Activated CD4-positive, alpha-beta T cell treated with anti-CD3 and anti-CD28 coated beads for 4 hours (primary cell): ENCODE data around the gene HIVEP2.

ENCODE experiments used
- DNase-seq, 2 donors: peaks; one replicate each; pipeline ENCODE4 v3.0.0-alpha.2; 2020

Gene HIVEP2

DNA sequence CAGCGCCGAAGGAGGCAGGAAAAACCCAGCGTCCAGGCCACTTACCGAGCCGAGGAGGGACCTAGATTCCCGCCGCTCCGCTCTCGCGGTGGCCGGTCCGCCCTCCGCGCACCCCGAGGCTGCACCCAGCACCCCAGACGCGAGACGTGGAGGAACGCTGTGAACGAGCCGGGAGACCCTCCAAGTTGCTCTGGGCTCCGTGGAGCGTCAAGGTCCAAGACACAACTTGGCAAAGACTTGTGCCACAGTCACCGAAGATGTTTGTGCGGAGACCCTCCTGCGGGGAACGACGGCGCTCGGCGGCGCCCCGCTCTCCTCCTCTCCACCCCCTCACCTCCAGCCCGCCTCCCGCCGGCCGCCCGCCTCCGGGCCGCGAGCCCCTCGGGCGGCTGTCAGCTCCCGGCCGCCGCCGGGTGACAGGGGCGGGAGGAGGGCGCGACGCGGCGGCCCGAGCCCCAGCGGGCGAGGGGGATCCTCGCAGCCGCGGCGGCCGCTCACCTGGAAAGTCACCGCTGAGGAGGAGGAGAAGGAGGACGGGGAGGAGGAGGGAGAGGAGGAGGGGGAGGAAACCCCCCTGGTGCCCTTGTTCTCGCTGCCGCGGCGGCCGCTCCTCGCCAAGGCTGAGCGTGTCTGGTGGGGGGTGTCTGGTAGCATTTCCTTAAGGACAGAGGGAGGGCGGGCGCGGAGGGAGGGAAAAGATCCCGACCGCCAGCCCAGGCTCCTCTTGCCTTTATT lies 637 bp upstream of the HIVEP2 start:
- peak; percentile 65 to 67 for DNase-seq

DNA sequence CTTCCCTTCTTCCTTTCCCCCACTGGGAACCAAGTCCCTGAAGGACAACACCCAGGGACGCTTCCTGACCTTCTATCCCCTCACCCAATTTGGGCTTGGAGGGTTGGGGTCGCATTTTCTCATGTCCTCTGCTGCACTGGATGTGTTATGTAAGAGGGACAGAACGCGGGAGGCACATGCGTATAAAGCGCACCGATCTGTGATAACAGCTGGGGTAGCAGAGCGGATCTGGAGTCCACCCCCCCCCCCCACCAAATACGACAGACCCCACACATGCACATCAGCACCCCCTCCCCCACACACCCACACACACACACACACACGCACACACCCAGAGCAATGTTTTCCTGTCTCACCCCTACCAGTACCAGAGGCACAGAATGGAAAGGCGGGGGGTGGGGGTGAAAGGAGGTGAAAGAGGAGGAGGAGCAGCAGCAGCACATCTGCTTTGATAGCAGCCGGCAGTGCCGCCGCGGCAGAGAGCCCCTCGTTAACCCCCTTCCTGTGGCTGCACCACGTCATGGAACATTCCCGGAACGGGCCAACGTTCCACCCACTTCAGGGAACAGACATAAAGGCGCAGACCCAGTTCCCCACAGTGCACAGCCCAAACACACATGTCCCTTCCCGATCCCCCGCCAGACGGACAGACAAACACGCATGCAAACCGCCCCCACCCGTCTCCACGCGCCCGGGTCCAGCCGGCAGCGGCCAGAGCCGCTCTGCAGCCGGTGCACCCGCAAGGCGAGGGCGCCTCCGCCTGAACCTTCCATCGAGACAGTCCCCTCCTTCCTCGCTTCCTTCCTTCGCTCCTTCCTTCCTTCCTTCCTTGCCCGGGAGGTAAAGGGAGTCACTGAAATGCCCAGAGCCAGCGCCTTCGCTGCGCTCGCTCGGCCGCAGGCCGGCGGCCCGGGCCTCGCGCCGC lies 590 bp downstream of the HIVEP2 start:
- DNase-seq, result peak; percentile 97

DNA sequence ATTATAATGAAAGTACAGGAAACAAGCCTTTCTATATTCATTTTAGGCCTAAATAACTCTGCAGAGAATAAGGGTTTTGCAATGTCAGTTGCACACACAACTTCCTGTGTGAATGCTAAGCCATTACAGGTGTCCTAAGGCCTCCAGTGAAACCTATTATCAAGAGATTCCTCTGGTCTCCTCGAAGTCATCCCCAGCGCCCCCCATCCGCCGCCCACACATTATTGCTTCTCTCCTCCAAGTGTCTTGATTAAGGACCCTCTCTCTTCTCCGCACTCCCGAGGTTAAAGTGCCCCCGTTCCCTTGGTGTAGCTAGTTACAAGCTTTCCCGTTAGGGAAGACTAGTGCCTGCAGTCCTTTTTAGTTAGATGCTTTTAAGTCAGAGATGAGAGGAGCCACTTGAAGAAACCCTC lies 1.3 kb downstream of the HIVEP2 start:
- DNase-seq, result peak; percentile 38 to 39

DNA sequence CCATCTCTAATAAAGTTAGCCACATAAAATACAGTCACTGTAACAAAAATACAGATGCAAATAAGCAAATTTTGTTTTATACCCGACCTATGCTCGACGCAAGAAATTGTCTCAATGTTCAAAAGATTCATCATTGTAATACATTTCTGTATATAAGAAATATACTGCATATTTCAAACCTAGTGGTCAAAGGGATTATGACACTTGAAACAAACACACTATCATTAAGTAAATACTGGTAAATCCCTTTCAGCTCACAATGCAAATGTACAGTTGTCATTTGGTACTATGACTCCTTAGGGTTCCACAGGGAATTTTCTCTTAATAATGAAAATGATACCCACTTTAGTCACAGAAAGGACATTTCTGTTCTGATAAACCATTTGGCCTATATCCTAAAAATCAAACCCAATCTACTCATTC lies 2.2 kb downstream of the HIVEP2 start:
- DNase-seq, result no peak

DNA sequence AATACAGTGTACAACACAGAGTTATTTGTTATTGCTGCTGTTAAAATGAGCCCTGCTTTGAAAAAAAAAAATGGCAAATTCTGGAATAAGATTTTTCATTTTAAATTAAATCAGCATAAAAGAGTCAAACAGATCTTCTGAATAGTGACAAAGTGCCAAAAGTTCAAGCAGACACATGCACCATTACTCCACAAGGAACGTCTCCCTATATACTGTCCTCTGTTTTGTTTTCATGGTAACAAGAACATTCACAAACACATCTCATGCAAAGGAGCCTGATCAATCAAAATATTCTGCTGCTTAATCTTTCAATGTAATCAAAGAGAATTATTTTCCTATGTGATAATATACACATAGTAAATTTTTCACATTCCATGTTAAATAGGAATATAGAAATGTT lies 2.7 kb downstream of the HIVEP2 start:
- no peak for DNase-seq

DNA sequence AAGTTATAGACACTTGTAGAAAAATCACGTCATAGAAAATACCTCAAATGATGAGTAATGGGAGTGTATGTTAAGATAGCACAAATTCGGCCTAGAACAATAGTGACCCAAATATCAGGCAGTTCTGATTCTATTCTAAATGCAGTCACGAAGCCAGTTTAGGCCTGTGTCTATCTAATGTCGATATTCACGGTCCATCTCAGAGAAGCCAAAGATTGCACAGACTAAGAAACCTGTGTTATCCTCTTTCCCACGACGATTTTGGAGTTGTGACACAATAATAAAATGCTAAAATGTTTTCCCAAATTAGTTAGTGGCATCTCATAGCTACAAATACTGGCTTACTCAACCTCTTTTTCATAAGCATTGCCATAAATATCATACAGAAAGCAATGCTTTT lies 4.0 kb downstream of the HIVEP2 start:
- DNase-seq, result no peak

DNA sequence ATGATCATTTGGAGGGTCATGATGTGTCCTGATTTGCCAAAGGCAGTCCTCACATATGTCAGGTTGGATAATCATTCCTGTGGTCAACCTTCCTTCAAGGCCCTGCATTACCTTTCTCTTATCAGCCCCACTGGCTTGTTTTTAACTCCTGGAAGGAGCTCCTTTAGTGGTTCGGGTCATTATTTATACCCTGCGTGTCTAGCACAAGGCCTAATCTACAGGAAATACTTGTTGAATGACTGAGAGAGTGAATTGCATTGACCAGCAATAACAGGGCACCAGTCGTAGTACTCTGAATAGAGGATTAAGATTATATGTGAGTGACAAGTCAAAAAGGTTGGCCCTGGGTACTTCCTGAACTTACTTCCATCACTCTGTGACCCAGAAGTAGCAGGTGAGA lies 4.5 kb downstream of the HIVEP2 start:
- DNase-seq, result no peak

DNA sequence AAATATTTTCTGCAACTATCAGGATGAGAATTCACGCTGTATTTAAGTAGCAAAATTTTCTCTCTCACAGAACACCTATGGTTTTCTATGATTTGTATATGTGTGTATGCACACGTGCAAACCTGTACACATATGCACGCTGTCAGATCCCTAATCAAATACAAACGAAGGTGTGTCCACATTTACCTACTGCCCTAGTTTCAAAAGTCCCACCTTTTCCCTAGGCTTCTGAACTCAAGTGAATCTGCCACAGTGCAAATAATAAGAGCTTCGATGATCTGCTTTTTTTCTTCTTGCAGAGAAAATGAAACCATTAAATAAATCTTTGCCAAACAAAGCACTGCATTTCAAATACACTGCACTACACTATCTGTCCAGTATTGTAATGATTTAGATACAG lies 6.5 kb downstream of the HIVEP2 start:
- no peak for DNase-seq

DNA sequence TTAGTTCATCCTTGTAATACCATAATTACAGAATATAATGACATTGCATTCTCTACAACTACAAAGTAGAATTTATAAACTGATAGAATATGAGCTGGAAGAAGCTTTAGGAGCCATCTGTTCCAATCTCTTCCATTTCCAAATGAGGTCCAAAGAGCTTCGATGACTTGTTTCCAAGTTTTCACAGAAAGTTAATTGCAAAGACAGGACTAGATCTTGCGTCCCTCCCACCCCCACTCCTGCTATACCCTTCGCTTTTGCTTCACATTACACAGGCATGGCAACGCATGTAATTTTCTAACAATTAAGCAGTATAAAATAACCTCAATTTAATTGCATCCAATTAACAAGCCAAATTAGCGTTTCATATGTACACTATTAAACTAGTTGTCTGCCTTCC lies 7.0 kb downstream of the HIVEP2 start:
- DNase-seq, result no peak

DNA sequence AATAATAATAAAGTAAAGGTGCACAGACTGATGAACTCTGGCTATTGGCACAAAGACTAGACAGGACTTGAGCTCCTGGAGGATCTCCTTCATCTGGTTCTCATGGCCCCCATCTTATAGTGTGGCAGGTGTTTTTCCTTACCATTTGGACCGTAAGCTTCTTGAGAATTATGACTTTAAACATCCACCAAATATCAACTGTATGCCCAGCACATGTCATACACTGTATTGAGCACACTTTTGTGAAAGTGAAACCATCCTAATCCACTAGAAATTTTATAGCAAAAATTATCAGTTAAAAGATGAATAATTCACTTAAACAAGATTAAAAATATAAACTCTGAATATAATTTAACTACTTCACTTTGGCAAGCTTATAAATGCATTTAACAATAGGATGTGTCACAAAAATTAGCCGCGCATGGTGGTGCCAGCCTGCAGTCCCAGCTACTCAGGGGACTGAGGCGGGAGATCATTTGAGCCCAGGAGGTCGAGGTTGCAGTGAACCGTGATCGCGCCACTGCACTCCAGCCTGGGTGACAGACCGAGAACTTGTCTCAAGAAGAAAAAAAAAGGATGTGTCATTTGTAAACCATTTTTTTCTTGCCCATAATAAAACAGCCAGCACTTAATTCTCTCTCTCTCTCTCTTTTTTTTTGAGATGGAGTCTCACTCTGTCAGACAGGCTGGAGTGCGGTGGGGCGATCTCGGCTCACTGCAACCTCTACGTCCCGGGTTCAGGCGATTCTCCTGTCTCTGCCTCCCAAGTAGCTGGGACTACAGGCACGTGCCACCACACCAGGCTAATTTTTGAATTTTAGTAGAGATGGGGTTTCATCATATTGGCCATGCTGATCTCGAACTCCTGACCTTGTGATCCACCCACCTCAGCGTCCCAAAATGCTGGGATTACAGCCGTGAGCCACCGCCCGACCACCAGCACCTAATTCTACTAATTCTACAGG lies 9.1 kb downstream of the HIVEP2 start:
- DNase-seq, result no peak

DNA sequence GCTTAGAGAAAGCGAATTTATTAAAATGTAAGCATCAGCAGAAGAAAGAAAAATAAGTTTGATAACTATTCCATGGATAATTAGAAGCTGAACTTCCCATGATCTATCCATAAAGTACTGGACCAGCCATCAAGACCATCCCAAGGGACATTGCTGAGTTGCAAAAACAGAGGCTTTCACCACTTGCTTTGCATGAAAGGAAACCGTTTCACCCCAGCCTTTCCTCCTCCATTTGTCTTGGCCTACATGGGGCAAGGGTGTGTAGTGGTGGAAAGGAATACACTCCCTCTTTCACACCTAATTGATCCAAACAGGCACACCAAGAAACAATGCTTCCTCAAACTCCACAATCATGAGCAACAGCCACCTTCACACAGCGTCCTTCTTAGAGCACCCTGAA lies 10.4 kb downstream of the HIVEP2 start:
- no peak for DNase-seq

DNA sequence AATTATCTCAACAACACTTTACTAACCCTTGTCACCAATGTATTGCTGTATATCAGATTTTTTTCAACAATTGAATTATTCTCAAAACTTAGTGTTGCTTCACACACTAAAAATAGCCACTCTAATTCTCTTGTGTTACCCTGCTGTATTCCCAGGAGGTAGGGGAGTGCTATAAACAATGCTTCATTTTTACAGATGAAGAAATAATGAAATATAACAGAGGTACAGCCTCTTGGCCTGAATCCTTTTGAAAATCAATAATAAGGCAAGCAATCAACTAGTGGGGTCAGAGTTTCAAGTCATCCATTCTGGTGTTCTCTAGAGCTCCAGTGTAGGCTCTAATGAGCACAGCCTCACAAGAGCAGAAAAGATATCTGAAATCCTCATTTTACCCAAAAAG lies 10.9 kb downstream of the HIVEP2 start:
- no peak for DNase-seq

DNA sequence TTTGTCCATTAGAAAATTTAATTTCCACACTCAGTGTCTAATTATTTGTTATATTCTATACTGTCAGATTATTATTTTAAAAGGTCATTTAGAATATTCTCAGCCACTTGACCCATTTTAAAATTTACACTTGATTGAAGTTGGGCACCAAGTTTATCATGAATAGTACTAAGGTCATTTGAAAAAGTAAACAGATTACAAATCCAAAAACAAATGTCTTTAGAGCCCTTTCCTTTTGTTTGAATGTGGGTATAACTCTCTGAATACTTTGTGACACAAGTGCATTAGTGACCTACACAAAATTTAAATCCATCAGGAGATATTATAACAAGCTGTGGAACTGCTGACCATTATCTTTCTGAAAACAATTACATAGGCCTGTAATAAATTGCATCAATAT lies 11.3 kb downstream of the HIVEP2 start:
- DNase-seq, result no peak

DNA sequence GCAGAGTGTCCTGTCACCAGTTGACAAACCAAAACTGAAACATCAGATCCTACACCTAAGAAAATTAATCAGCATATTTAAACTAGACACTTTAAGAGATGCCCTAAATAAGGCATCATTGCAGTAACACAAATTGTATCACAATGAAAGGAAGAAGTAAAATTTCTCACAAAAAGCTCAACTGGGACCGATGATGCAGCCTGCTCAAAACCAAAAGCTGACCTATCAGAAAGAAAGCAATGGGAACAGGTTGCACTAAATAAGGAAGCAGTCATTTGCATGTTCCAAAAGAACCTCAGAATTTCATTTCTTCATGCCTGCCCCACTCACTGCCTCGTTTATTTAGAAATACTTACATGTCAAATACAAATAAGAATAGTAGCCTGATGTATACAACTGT lies 12.1 kb downstream of the HIVEP2 start:
- no peak for DNase-seq

DNA sequence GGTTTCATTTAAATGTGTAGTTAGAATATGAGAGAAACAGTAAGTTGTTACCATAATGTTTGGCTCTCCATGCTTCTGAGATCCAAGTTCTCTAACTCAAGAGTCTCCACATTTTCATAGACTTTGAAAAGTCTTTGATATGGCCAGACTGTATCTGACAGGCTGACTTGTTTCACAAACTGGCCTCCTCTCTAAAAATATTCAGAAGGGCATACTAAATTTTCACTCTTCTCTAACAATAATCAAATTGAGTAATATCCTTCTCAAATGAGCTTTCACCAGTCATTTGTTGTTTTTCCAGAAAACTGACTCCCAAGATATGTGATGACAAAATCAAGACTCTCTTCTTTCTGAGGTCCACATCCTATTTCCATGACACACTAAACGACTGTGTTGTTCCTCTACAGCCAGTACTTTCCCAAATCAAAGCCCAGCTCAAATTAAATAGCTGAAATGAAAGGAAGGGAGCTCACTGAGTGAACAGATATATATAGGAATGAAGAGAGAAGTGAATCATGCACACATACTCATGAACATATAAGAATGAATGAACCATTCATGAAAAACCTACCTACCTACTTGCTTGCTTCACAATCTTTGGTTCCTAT lies 15.1 kb downstream of the HIVEP2 start:
- DNase-seq, result no peak

DNA sequence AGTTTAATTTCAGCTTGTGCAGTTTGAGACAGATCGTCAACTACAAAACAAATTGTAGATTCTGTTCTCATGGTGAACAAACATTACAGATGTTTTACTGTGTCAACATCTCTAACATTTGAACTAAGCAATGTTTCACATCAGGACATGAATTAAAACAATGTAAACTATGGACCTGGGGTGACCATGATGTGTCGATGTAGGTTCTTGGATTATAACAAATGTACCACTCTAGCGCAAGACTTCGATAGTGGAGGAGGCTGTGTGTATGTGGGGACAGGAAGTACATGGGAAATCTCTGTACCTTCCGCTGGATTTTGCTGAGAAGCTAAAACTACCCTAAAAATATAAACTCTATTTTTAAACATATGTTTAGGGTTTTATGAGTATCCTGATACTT lies 17.1 kb downstream of the HIVEP2 start:
- no peak for DNase-seq

DNA sequence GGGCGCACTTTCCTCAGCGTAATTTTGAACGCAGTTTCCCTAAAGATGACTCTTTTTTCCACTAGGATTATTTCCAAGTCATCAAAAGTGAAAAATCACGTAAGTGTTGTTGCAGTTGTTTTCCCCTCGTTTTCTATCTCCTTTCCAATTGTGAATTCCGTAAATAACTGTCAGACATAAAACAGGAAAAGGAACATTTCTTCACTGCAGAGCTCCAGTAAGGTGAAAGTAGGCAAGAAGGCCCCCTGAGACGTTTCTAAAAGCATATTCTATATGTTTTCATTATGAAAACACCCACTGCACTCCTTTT lies 17.8 kb downstream of the HIVEP2 start:
- no peak for DNase-seq

DNA sequence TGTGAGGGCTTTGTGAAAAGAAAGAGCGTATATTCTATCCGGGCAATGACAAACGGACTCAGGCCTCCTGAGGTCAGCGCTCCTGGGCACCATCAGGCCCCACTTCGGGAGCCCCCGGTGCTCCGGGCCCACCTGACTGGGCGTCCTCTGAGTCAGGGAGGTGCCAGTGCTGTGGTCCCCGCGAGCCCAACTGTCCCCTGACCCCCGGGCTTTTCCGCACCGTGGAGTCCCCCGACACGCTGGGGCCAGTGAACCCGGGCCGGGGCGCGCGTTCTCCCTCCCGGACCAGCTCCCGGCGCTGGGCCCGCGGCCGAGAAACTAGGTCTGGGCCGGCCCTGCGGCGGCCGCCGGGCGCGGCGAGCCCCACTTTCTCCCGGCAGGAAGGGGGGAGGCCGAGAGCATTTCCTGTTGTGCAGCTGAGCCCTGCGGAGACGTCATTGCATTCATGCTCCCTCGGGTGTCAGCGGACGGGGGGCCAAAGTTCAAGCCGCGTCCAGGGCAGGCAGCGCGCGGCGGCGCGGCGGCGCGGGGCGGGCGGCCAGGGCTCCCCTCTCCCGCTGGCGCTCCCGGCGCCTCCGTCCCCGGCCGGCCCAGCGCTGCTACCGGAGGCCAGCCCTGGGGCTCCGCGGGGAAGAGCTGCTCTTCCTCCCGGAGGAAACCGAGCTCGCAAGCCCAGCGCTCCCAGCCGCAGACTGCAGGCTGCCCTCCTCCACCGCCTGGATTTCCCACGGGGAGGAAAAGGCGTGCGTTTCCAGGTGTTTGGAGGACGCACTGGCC lies 18.3 kb downstream of the HIVEP2 start:
- peak; percentile 42 to 67 for DNase-seq

DNA sequence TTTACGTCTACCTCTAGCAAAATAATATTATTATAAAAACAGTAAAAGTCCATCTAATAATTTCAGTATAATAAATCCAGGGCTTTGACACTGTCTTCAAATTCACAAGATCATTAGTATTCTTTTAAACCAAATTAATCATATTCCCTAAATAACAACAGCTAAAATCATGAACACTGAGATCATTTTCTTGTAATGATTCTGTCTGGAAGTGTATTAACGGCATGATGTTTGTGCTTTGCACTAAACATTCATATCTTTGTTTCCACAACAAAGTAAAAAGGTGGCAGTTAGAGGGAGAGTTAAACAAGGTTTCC lies 18.8 kb downstream of the HIVEP2 start:
- no peak for DNase-seq

DNA sequence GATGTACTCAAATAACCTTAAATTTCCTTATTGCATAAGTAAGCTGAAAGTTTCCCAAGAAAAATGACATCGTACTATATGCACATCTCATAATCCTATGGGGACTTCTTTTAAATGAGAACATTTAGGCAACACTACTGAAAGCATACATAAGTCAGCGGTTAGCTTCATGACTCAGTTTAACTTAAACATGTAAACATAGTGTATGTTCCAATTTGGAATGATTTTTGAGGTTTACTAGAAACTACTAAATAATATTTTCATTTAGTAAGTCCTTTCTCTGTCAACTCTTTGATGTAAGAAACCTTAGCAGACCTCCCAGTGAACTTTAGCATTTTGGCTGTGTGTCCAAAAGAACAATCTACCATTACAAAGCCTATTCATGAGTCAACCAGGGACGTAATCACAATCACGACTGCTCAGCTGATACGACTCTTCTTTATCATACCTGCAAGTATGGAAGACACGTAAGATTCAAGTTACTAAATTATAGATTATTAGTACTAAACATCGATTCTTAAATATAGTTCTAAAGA lies 19.3 kb downstream of the HIVEP2 start:
- DNase-seq, result no peak

DNA sequence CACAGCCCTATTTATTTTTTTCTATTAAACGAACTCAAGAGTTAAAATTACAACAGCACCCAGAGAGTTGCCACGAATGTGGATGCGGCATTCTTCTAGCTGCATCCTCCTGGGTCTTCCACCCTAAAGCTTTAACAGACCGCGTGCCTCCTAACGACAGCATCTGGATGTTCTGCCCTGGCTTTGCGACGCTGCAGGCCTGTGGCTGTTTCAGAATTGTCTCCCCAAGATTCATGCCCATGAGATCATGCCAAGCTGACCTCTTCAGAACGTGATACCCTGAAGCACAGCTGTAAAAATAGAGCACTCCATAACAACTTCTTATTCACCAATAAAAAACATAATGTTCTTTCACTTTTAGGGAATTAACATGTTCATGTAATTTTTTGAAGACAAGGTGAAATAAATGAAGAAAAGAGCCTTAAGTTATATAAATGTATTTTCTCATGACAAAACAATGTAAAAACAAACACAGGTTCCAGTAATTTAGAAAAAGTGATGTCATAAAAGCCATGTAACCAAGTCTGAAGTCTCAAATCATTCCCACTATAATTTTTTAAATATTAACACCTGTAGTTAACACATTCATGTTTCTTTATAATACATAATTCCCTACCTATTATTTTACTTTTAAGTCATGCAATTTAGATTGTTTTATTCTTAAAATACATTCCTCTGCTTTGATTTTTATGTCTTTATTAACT lies 26.5 kb downstream of the HIVEP2 start:
- no peak for DNase-seq
